CD4-positive, CD25-positive, alpha-beta regulatory T cell (primary cell): ENCODE results near the gene SLC38A2. TPM values are rescaled to one million over a fixed set of nuclear protein-coding genes. Genes with fewer than 3 reads are reported as not detected.
A peak's percentile ranks its signal among the peaks of the same experiment; 100 is the strongest.
"Not testable (repeated sequence)": the region's sequence is repeated elsewhere in the genome, so short reads cannot be mapped to it uniquely, and the experiment has no call there.

ENCODE experiments used
- ATAC-seq, 2 donors: fragments of 150-1000 bp; cut with Tn5 transposase; one replicate each; pipeline ENCODE4 v1.10.0; 2021; ENCODE audit warnings: low read depth in 2 of 2, moderate number of reproducible peaks in 2 of 2, moderate library complexity in 1 of 2
- DNase-seq, 3 donors: peaks; one replicate each; pipeline versions ENCODE4 v3.0.0 to v3.0.0-alpha.2; 2012 to 2022; ENCODE audit warnings: mixed read lengths in 1 of 3
- H3K27ac ChIP-seq: one replicate; pipeline ENCODE4 v1.7.0; 2013; ENCODE audit warnings: mild to moderate bottlenecking, low read length; ENCODE audit not compliant: insufficient read depth, poor library complexity, severe bottlenecking
- H3K27me3 ChIP-seq: one replicate; pipeline ENCODE4 v1.7.0; 2013; ENCODE audit warnings: low read length; ENCODE audit not compliant: control insufficient read depth, insufficient read depth
- H3K36me3 ChIP-seq: one replicate; pipeline ENCODE4 v1.7.0; 2013; ENCODE audit warnings: mild to moderate bottlenecking, low read length, moderate library complexity; ENCODE audit not compliant: control insufficient read depth, insufficient read depth
- H3K4me1 ChIP-seq: 2 replicates; pipeline ENCODE4 v1.7.0; 2013; ENCODE audit warnings: mild to moderate bottlenecking, low read length; ENCODE audit not compliant: insufficient read depth, control insufficient read depth, poor library complexity, severe bottlenecking
- H3K4me3 ChIP-seq: one replicate; pipeline ENCODE4 v1.7.0; 2013; ENCODE audit warnings: low read depth, mild to moderate bottlenecking, low read length, moderate library complexity
- H3K9me3 ChIP-seq, 2 experiments: 1 replicate in 1 of 2; 2 replicates in 1 of 2; pipeline ENCODE4 v1.7.0; 2013; ENCODE audit warnings: low read length in 2 of 2, mild to moderate bottlenecking in 1 of 2, moderate library complexity in 1 of 2; ENCODE audit not compliant: control insufficient read depth in 2 of 2
- H3K27ac Mint-ChIP-seq, 3 donors: one replicate each; pipeline ENCODE4 v1.8.0; 2020 to 2022; ENCODE audit warnings: mild to moderate bottlenecking in 3 of 3, mixed read lengths in 3 of 3, moderate library complexity in 2 of 3
- H3K27me3 Mint-ChIP-seq: one replicate; pipeline ENCODE4 v1.8.0; 2022; ENCODE audit warnings: mild to moderate bottlenecking, mixed read lengths
- H3K36me3 Mint-ChIP-seq: one replicate; pipeline ENCODE4 v1.8.0; 2020; ENCODE audit warnings: mixed read lengths
- H3K4me1 Mint-ChIP-seq, 4 donors: one replicate each; pipeline ENCODE4 v1.8.0; 2020 to 2022; ENCODE audit warnings: mixed read lengths in 4 of 4, mild to moderate bottlenecking in 1 of 4
- H3K4me3 Mint-ChIP-seq, 4 donors: one replicate each; pipeline ENCODE4 v1.8.0; 2020 to 2022; ENCODE audit warnings: mild to moderate bottlenecking in 4 of 4, mixed read lengths in 4 of 4, moderate library complexity in 3 of 4
- H3K9me3 Mint-ChIP-seq, 7 donors: one replicate each; pipeline ENCODE4 v1.8.0; 2020 to 2022; ENCODE audit warnings: mixed read lengths in 7 of 7, mild to moderate bottlenecking in 3 of 7, moderate library complexity in 2 of 7
- polyA plus RNA-seq, 4 donors: library from polyadenylated mRNA; unstranded; fragments of 300-500 nt; fragmentation: Illumina TruSeq; gene quantifications; one replicate each; pipeline ENCODE4 v1.2.3, GENCODE V29; 2021
- total RNA-seq: library from RNA; stranded (reverse); gene quantifications from one replicate; pipeline ENCODE4 v1.2.3, GENCODE V29; 2022

SLC38A2 gene
- total and polyA plus RNA-seq, 5 donors from 2014 or later = 53.0 to 186 (median 90.1) TPM

DNA sequence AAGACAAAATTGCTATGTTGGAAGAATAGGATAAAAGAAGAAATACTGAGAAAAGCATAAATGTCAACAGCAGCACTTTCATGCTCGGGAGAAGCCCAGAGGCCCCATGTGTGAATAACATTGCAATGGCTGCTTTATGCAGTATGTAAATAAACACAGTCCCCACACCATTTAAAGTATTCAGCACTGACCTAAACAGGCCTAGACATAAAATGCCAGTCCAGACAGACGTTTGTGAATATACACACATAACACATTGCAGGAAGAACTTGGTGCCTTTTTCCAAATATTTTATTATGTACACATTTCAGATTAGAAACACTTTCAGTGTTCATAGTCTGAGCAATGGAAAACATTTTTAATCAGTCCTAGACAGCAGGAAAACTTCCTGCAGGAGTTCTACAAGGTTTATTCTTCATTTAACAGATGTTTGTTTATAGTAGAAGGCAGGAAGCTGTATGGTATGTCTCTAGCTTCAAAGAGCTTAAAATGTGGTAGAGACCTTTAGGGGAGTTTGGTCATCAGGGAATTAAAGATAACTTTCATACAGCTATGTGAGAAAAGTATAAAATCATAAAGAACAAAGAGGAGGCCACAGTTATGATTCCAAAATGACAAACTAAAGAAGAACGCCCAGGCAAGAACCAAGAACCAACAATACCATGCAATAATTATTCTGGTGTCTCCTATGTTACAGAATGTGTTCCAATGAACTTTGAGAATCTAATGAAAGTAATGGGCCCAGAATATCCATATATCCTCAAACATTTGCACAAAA is 30.6 kb upstream of the SLC38A2 start:
- Histone ChIP-seq H3K27ac (no peak overlapping the region), H3K36me3 (no peaks in the 10 kb centered on the region), H3K4me3 (no peak overlapping the region), H3K9me3 (no peaks in the 10 kb centered on the region), H3K4me1 (no peaks in the 10 kb centered on the region), H3K27me3 (no peaks in the 10 kb centered on the region)
- Mint-ChIP-seq H3K27ac (peak overlapping the region in 1 of 3 donors; percentile 14), H3K36me3 (peaks cover 3% of the 10 kb centered on the region), H3K27me3 (no peaks in the 10 kb centered on the region), H3K4me3 (no peak overlapping the region), H3K9me3 (peaks cover 0 to 11% (median 2%) of the 10 kb centered on the region in 7 donors), H3K4me1 (peaks cover 6 to 55% (median 40%) of the 10 kb centered on the region in 4 donors)
- no peak for ATAC-seq
- no peak for DNase-seq

DNA sequence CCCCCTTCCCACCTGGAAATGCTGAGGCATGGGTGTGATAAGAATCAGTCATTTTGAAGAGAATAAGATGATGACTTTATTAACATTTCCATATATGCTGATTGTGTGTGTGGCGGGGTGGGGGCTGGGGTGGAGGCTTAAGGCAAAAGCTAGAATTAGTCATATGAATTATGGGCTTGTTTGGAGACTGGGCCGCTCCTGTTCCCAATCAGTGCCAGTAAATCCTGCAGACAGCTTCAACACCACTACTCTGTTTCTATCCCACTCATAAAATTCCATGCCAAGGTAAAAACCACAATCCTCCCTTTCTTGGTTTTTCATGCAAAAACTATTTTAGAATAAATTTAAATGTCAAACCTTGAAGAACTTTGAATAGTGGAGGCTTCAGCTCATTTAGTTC is 29.9 kb upstream of the SLC38A2 start:
- H3K27me3 ChIP-seq = no peaks in the 10 kb centered on the region
- H3K27ac Mint-ChIP-seq = no peak overlapping the region
- peaks cover 3% of the 10 kb centered on the region for H3K36me3 Mint-ChIP-seq
- H3K4me3 ChIP-seq = no peak overlapping the region
- H3K9me3 Mint-ChIP-seq = peaks cover 0 to 15% (median 2%) of the 10 kb centered on the region in 7 donors
- no peaks in the 10 kb centered on the region for H3K9me3 ChIP-seq
- peaks cover 6 to 55% (median 40%) of the 10 kb centered on the region in 4 donors for H3K4me1 Mint-ChIP-seq
- no peak overlapping the region for H3K4me3 Mint-ChIP-seq
- no peak overlapping the region for H3K27ac ChIP-seq
- H3K4me1 ChIP-seq = no peaks in the 10 kb centered on the region
- no peak for DNase-seq
- H3K36me3 ChIP-seq = no peaks in the 10 kb centered on the region
- no peak for ATAC-seq
- H3K27me3 Mint-ChIP-seq = no peaks in the 10 kb centered on the region

DNA sequence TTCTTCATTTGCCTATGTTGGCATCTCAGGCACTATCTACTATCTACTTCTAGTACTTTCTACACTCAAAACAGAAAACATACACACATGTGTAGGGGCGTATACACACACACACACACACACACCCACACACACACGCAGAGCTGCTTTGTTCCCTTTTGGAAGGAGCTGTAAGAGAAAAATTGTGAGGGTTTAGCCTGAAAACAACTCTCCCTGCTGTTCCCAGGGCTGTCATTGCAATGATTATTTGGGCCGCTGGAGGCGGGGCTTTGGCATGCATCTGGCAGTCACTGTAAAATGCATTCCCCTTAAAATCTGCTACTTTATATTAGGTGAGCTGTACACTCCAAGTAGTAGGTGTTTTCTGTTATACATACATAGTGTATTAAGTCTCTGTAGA is 29.1 kb upstream of the SLC38A2 start:
- peaks cover 0 to 15% (median 2%) of the 10 kb centered on the region in 7 donors for H3K9me3 Mint-ChIP-seq
- Histone ChIP-seq H3K27me3 (no peaks in the 10 kb centered on the region), H3K9me3 (no peaks in the 10 kb centered on the region), H3K27ac (no peak overlapping the region), H3K4me3 (no peak overlapping the region), H3K36me3 (no peaks in the 10 kb centered on the region), H3K4me1 (no peaks in the 10 kb centered on the region)
- no peak overlapping the region for H3K27ac Mint-ChIP-seq
- peaks cover 3% of the 10 kb centered on the region for H3K36me3 Mint-ChIP-seq
- no peak overlapping the region for H3K4me3 Mint-ChIP-seq
- DNase-seq (no peak), ATAC-seq (no peak)
- H3K4me1 Mint-ChIP-seq = peaks cover 6 to 55% (median 39%) of the 10 kb centered on the region in 4 donors
- no peaks in the 10 kb centered on the region for H3K27me3 Mint-ChIP-seq

DNA sequence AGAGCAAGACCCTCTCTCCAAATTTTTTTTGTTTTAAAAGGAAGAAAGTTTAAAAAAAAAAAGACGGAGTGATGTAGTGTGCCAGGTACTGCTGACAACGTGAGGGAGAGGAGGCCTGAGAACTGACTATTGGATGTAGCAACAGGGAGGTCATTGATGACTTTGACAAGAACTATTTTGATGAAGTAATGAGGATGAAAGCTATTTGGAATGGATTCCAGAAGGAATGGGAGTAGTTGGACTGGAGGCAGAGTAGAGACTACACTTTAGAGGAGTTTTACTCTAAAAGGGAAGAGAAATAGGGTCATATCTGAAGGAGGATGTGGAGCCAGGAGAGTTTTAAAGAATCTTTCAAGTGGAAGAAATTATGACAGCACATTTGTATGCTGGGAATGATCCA is 27.8 kb upstream of the SLC38A2 start:
- no peaks in the 10 kb centered on the region for H3K36me3 ChIP-seq
- Mint-ChIP-seq H3K36me3 (peaks cover 3% of the 10 kb centered on the region), H3K27me3 (no peaks in the 10 kb centered on the region), H3K4me3 (no peak overlapping the region), H3K27ac (peak overlapping the region in 2 of 3 donors; percentile 9 to 48), H3K9me3 (peaks cover 0 to 15% (median 2%) of the 10 kb centered on the region in 7 donors), H3K4me1 (peaks cover 6 to 55% (median 39%) of the 10 kb centered on the region in 4 donors)
- H3K9me3 ChIP-seq = no peaks in the 10 kb centered on the region
- ATAC-seq (no peak), DNase-seq (no peak)
- H3K4me1 ChIP-seq = no peaks in the 10 kb centered on the region
- H3K27me3 ChIP-seq = no peaks in the 10 kb centered on the region
- H3K4me3 ChIP-seq = no peak overlapping the region
- H3K27ac ChIP-seq = no peak overlapping the region

DNA sequence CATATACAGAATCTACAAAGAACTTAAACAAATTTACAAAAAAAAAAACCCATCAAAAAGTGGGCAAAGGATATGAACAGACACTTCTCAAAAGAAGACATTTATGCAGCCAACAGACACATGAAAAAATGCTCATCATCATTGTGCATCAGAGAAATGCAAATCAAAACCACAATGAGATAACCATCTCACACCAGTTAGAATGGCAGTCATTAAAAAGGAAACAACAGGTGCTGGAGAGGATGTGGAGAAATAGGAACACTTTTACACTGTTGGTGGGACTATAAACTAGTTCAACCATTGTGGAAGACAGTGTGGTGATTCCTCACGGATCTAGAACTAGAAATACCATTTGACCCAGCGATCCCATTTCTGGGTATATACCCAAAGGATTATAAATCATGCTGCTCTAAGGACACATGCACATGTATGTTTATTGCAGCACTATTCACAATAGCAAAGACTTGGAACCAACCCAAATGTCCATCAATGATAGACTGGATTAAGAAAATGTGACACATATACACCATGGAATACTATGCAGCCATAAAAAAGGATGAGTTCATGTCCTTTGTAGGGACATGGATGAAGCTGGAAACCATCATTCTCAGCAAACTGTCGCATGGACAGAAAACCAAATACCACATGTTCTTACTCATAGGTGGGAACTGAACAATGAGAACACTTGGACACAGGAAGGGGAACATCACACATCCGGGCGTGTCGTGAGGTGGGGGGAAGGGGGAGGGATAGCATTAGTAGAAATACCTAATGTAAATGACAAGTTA is 27.1 kb upstream of the SLC38A2 start:
- Mint-ChIP-seq H3K4me1 (peaks cover 6 to 55% (median 39%) of the 10 kb centered on the region in 4 donors), H3K4me3 (peak overlapping the region in 2 of 4 donors; percentile 36 to 50), H3K9me3 (peaks cover 0 to 15% (median 2%) of the 10 kb centered on the region in 7 donors), H3K27ac (peak overlapping the region in 2 of 3 donors; percentile 53 to 65)
- H3K36me3 Mint-ChIP-seq, H3K36me3 ChIP-seq, H3K27me3 ChIP-seq, H3K27me3 Mint-ChIP-seq, H3K27ac ChIP-seq, H3K4me1 ChIP-seq, H3K9me3 ChIP-seq, ATAC-seq, H3K4me3 ChIP-seq: not testable (repeated sequence)
- peak in 2 of 3 donors; percentile 68 to 69 for DNase-seq

DNA sequence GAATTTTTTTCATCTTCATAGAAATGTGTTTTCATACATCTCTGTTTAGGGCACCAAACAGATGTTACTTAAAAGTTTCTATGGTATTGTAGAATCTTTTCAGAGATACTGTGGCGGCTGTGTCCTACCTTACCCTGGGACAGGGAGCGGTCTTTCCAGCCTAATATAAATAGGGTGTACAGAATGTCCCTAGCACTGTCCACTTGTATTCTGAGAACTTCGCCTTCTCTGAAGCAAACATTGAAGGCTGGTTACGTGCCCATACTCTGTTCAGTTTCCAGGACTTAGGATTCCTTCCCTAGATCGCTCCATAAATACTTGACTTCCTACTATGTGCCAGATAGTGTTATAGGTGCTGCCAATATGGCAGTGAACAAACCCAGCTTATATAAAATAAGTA is 24.3 kb upstream of the SLC38A2 start:
- peaks cover 22% of the 10 kb centered on the region for H3K36me3 Mint-ChIP-seq
- Histone ChIP-seq H3K36me3 (no peaks in the 10 kb centered on the region), H3K27me3 (no peaks in the 10 kb centered on the region), H3K9me3 (no peaks in the 10 kb centered on the region), H3K4me1 (no peaks in the 10 kb centered on the region), H3K4me3 (no peak overlapping the region), H3K27ac (no peak overlapping the region)
- no peak overlapping the region for H3K27ac Mint-ChIP-seq
- H3K9me3 Mint-ChIP-seq = peaks cover 0 to 15% (median 2%) of the 10 kb centered on the region in 7 donors
- peaks cover 0 to 39% (median 23%) of the 10 kb centered on the region in 4 donors for H3K4me1 Mint-ChIP-seq
- H3K4me3 Mint-ChIP-seq = no peak overlapping the region
- ATAC-seq (no peak), DNase-seq (no peak)
- H3K27me3 Mint-ChIP-seq = no peaks in the 10 kb centered on the region

DNA sequence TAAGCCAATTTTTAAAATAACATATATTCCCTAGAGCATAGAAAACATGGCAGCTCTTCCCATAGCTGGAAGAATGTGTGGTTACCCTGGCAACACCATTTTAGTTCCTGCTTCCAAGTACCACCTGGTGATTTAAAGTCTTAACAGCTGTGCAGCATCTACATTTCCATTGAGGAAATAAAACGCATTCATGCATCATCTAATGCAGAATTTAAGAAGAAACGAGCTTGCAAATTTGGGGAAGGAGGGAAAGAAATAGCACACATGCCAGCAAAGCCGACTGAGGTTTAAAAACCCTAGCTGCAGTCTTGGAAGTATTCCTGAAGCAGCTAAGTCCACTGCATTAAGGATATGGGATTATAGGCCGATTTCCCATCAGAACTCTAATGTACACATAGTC is 22.8 kb upstream of the SLC38A2 start:
- Histone ChIP-seq H3K27me3 (no peaks in the 10 kb centered on the region), H3K4me1 (peaks cover 7% of the 10 kb centered on the region), H3K36me3 (no peaks in the 10 kb centered on the region), H3K9me3 (no peaks in the 10 kb centered on the region), H3K27ac (no peak overlapping the region), H3K4me3 (no peak overlapping the region)
- Mint-ChIP-seq H3K4me1 (peaks cover 0 to 35% (median 25%) of the 10 kb centered on the region in 4 donors), H3K27me3 (no peaks in the 10 kb centered on the region), H3K27ac (no peak overlapping the region), H3K4me3 (no peak overlapping the region), H3K9me3 (peaks cover 0 to 15% (median 1%) of the 10 kb centered on the region in 7 donors), H3K36me3 (peaks cover 31% of the 10 kb centered on the region)
- no peak for DNase-seq
- no peak for ATAC-seq
